ENCODE results near the gene MTFP1.

MTFP1 gene

DNA sequence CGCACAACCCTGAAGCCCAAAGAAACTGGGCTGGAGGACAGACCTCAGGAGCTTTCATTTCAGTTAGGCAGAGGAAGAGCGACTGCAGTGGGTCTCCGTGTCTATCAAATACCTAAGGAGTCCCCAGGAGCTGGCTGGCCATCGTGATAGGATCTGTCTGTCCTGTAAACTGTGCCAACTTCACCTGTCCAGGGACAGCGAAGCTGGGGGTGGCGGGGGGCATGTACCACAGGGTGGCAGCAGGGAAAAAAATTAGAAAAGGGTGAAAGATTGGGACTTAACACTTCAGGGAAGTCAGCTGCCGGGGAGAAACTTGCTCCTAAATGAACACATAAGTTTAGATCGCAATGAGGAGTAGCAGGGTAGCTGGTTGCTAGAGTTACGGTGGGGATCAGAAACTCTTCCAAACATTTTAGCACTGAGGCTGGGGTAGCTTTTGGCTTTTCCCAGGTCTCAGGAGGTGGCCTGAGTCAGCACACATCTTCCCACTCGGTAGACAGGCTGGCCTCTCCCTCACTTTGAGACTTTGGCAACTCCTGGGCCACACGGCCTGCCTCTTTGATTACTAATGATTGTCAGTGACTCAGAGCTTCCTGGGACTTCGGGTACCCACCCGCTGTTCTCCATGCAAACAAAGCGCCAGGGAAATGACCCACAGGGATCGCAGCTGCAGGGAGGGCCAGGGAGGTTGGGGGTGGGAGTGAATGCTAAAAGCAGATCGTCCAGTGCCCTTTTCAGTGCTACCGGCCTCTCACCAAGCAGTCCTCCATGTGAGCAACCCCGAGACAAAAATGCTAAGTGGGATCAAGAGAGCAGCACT lies 2.9 kb upstream of the MTFP1 start:
- Histone ChIP-seq H3K79me2 (ENCODE audit: insufficient read depth, low read depth) (no peaks in the 10 kb centered on the region; the same call in 1 of the 2 replicates), H3K27me3 (ENCODE audit: insufficient read depth, low read depth) (no peaks in the 10 kb centered on the region), H3K4me3 (IDR thresholded peaks at IDR 0.05; ENCODE audit: insufficient read depth, low read depth, low read length) (no peak overlapping the region), H3K27ac (peak overlapping the region; percentile 66), H3K36me3 (ENCODE audit: insufficient read depth) (no peaks in the 10 kb centered on the region), H3K4me1 (ENCODE audit: low read depth, poor library complexity, severe bottlenecking) (peaks cover 28% of the 10 kb centered on the region), H3K9ac (peak overlapping the region; percentile 85), H4K20me1 (ENCODE audit: insufficient read depth) (no peaks in the 10 kb centered on the region), H2AFZ (ENCODE audit: low read depth) (peak overlapping the region; percentile 100), H3K4me2 (peak overlapping the region; percentile 38)
- TF ChIP-seq, protein P1, sequence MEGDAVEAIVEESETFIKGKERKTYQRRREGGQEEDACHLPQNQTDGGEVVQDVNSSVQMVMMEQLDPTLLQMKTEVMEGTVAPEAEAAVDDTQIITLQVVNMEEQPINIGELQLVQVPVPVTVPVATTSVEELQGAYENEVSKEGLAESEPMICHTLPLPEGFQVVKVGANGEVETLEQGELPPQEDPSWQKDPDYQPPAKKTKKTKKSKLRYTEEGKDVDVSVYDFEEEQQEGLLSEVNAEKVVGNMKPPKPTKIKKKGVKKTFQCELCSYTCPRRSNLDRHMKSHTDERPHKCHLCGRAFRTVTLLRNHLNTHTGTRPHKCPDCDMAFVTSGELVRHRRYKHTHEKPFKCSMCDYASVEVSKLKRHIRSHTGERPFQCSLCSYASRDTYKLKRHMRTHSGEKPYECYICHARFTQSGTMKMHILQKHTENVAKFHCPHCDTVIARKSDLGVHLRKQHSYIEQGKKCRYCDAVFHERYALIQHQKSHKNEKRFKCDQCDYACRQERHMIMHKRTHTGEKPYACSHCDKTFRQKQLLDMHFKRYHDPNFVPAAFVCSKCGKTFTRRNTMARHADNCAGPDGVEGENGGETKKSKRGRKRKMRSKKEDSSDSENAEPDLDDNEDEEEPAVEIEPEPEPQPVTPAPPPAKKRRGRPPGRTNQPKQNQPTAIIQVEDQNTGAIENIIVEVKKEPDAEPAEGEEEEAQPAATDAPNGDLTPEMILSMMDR (conservative IDR thresholded peaks at IDR 0.05; ENCODE audit: low read depth, low read length): no peak

DNA sequence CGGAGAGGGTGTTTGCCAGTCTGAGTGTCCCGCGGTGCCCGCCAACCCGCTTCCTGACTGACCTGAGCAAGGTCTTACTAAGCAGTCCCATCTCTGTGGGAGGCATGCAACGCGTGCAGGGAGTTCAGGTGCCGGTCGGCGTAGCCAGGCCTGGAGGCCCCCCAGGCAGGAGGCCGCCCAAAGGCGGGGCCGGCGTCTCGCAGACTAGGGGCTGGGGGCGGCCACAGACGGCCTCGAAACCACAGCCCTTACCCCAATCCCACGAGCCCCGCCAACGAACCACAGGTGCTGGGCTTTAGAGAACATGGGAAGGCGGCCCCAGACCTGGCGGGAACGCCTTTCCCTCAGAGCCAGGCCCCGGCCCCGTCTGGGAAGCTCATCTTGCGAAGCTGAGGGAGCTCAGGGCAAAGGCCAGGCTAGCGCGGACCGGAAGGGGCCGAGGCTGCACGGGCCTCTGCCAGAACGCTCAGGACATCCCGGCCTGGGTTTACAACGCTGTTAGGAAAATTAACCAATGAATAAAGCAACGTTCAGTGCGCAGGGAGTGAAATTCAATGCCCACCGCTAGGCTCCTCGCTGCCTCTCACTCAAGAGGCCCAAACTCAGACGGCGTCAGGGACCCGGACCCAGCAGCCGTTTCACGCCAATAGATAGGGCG lies 2.1 kb upstream of the MTFP1 start:
- Histone ChIP-seq H3K27me3 (ENCODE audit: insufficient read depth, low read depth) (no peaks in the 10 kb centered on the region), H3K36me3 (ENCODE audit: insufficient read depth) (no peaks in the 10 kb centered on the region), H3K79me2 (ENCODE audit: insufficient read depth, low read depth) (no peaks in the 10 kb centered on the region; the same call in 1 of the 2 replicates), H3K4me2 (peak overlapping the region; percentile 38), H3K27ac (peak overlapping the region; percentile 66), H2AFZ (ENCODE audit: low read depth) (peak overlapping the region; percentile 100), H3K4me3 (IDR thresholded peaks at IDR 0.05; ENCODE audit: insufficient read depth, low read depth, low read length) (no peak overlapping the region), H4K20me1 (ENCODE audit: insufficient read depth) (no peaks in the 10 kb centered on the region), H3K9ac (peak overlapping the region; percentile 85), H3K4me1 (ENCODE audit: low read depth, poor library complexity, severe bottlenecking) (peaks cover 28% of the 10 kb centered on the region)
- TF ChIP-seq, protein P1 (conservative IDR thresholded peaks at IDR 0.05; ENCODE audit: low read depth, low read length): no peak

DNA sequence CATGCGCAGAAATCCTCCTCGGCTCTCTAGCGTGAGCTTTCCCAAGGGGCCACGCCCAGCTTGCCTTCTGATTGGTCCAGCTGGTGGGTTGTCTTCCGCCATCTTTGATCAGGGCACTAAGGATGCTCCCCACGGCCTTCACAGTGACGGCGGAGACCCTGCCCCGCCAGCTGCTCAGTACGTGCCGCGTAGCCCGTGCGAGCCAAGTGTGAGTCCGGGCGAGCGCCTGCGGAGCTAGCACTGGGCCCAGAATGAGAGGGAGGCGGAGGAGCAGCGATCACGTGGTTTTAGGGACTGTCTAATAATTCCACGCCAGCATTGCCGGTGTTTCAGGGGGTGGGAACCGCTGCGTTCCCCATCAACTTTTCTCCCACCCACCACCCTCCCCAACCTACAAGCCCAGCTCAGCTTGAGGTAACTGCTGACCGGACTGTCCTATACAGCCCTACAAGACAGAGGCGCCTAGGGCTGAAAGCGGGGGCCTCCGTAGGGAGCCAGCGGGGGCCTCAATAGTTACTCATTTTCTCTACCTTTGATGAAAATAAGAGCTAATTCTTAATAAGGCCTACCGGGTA lies 1.5 kb upstream of the MTFP1 start:
- H4K20me1 ChIP-seq (ENCODE audit: insufficient read depth): no peaks in the 10 kb centered on the region
- no peaks in the 10 kb centered on the region for H3K36me3 ChIP-seq (ENCODE audit: insufficient read depth)
- H3K79me2 ChIP-seq (ENCODE audit: insufficient read depth, low read depth): no peaks in the 10 kb centered on the region; the same call in 1 of the 2 replicates
- H3K9ac ChIP-seq: peak overlapping the region; percentile 86; the same call in 1 of the 2 replicates
- H3K4me1 ChIP-seq (ENCODE audit: low read depth, poor library complexity, severe bottlenecking): peaks cover 28% of the 10 kb centered on the region
- H3K27ac ChIP-seq: peak overlapping the region; percentile 66; the same call in 1 of the 2 replicates
- no peaks in the 10 kb centered on the region for H3K27me3 ChIP-seq (ENCODE audit: insufficient read depth, low read depth)
- H2AFZ ChIP-seq (ENCODE audit: low read depth): peak overlapping the region; percentile 100
- TF ChIP-seq, protein P1 (conservative IDR thresholded peaks at IDR 0.05; ENCODE audit: low read depth, low read length): no peak
- H3K4me2 ChIP-seq: peak overlapping the region; percentile 91
- H3K4me3 ChIP-seq (IDR thresholded peaks at IDR 0.05; ENCODE audit: insufficient read depth, low read depth, low read length): no peak overlapping the region

DNA sequence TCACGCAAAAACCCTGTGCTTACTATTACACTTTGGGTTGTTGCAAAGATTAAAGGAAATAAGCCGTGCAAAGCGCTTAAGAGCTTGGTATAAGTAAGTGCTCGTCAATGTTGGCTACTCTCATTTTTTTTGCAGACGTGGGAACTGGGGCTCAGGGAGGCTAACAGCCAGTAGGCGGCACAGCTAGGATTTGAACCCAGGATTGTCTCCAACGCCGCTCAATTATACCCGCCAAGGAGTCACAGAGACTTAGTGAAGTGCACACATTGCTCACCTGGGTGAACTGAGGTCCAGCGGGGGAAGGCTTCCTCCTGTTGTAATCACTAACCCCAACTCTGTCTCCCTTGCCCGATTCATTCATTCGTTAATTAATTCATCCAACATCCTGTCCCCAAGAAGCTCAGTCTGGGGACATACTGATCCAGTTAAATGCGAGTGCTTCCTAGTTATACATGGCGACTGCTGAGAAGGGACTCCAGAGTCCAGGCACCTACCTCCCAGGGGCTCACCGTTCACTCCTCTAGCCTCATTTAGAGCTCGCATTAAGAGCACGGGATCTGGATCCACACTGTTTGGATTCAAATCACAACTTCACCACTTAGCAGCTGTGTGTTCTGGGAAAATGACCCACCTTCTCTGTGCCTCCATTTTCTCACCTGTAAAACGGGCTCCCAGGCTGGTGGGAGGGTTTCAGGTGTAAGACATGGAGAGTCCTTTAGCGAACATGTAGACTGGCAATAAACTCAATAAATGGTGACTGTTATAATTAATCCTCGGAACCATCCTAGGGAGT lies 838 bp upstream of the MTFP1 start:
- Histone ChIP-seq H3K79me2 (ENCODE audit: insufficient read depth, low read depth) (no peaks in the 10 kb centered on the region; the same call in 1 of the 2 replicates), H3K4me3 (IDR thresholded peaks at IDR 0.05; ENCODE audit: insufficient read depth, low read depth, low read length) (no peak overlapping the region), H3K27me3 (ENCODE audit: insufficient read depth, low read depth) (no peaks in the 10 kb centered on the region), H3K4me2 (peak overlapping the region; percentile 91), H2AFZ (ENCODE audit: low read depth) (peak overlapping the region; percentile 100), H3K27ac (peak overlapping the region; percentile 55; the same call in 1 of the 2 replicates), H3K9ac (peak overlapping the region; percentile 86; the same call in 1 of the 2 replicates), H3K4me1 (ENCODE audit: low read depth, poor library complexity, severe bottlenecking) (peaks cover 28% of the 10 kb centered on the region), H4K20me1 (ENCODE audit: insufficient read depth) (no peaks in the 10 kb centered on the region), H3K36me3 (ENCODE audit: insufficient read depth) (no peaks in the 10 kb centered on the region)
- TF ChIP-seq, protein P1 (conservative IDR thresholded peaks at IDR 0.05; ENCODE audit: low read depth, low read length): no peak

Measured in KMS-11 (cell line).